ENCODE results near the gene CREB3L4.
A peak's percentile ranks its signal among the peaks of the same experiment; 100 is the strongest.
"Not testable (repeated sequence)": the region's sequence is repeated elsewhere in the genome, so short reads cannot be mapped to it uniquely, and the experiment has no call there.

Gene CREB3L4

DNA sequence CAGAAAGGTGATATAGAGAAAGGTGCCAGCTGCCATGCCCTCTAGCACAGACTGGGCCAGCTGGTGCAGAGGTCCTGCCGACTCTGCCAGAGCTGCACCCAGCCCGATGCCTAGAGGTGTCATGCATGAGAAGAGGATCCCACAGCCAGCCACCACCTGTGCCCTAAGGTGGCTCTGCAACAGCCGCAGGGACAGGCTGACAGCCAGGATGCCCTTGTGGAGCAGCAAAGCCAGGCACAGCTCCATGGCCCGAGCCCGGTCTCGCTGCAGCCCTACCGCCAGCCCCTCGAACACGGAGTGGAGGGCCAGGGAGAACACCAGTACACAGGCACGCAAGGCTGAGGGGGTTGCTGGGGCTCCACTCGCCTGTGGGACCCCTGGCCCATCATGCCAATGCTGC, 7.5 kb upstream of the CREB3L4 start:
- no peak for DNase-seq

DNA sequence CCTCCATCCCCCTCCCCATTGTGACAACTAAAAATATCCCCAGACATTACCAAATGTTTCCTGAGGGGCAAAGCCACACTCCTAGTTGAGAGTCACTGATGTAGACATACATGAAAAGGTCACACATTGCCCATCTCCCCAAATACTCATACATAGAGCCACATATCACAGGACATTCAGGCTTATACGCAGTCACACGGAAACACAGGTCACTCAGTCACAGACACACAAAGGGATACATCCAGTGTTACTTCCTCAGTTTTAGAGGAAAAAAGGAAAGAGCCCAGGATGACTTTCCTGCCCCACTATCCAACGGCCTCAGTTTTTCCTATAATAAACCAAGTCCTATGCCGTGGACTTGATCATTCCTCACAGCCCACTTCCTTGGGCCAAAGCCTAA, 6.3 kb upstream of the CREB3L4 start:
- DNase-seq, result no peak

DNA sequence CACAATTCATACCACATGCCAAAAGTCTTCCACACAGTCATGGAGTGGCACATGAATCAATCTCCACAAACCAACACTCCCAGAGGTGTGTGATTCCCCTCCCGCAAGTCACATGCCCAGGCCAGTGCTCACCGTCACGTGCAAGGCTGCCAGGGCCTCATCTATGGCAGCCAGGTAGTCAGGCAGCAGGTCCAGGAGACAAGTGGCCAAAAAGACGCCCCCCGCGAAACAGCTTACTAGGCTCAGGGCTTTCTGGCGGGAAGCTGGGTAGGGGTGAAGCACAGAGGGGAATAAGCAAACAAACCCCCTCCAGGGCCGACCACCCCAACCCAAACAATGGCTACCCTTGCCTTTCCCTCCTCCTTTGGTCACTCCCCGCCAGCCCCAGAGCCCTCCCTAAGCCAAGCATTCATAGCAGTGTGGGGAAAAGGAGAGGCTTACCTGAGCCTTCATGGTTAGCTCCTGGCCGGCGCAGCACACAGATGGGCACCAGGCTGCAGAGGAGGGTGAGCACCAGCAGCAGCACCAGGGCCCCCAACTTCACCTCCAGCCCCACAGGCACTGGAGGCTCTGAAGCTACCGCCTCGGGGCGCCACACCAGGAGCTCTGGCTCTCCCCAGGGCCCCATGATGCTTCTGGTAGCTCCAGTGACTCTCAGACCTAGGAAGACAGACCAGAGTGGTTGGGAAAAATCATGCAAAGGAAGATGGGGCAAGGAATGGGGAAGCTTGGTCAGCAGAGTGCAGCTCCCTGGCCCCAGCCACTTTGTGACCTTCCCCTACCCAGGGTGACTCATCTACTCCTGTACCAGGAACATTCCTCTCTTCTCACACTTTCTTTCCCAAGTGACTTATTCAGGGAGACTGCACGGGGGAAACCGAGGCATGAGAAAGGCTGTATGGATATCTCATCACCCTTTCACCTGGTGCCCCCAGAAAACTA, 5.3 kb upstream of the CREB3L4 start:
- DNase-seq, result no peak

DNA sequence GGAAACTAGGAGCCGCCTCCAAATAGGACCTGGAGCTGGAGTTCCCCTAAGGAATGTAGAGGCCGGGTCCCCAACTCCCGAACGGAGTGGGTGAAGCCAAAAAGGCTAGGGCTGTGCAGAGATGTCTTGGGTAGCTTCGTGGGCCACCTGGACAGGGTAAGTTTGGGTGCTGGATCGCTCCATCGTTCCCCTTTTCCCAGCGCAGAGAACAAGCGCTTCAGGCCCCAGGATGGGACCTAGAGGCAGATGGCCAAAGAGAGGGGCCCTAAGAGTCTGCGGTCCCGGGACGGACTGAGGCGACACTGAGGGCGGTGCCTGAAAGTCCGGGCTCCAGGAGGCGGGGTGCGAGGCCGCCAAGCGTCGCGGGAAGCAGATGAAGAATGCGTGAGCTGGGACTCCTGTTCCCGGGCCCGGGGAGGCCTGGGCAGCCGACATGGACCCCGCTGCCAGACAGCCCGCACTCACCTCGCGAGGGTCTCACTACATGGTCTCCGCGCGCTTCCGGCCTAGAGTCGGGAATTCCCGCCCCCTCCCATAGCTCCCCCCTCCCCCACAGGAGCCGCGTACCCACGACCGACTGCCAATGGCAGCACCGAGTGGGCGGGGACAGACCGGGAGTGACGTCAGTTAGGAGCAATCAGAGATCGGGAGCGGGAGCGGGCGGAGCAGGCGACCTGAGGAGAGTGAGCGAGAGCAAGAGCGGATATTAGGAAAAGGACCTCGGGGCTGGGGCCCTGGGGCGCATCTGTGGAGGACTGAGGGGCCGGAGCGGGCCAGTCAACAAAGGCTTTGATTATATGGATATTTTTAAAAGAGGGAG, 4.5 kb upstream of the CREB3L4 start, which contains the start of gene SLC39A1:
SLC39A1 (minus strand) TSS at position 508 of the 820 bp plus-strand sequence. CDS start 822 bp downstream, outside the sequence.
- peak; percentile 91 for DNase-seq

DNA sequence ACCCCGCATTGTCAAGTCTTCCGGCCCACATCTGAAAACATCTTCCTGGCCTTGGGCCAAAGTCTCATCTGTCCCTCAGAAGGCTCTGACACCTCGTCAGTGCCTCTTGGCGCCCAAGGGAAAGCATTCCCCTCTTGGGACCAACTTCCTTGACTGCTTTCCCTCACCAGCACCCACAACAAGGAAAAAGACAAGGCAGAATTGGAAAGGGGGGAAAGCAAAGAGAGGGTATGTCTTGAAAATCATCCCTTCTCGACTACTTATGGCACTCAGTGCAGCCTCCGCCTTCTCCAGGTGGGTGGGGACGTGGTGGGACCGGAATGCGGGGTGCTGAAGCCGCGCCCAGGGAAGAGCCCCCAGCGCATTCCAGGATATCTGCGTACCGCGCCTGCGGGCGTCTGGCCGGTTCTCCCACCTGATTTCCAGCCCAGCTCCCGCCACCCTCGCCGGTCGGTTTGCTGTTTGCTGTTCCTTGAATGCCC, 3.8 kb upstream of the CREB3L4 start:
- no peak for DNase-seq

DNA sequence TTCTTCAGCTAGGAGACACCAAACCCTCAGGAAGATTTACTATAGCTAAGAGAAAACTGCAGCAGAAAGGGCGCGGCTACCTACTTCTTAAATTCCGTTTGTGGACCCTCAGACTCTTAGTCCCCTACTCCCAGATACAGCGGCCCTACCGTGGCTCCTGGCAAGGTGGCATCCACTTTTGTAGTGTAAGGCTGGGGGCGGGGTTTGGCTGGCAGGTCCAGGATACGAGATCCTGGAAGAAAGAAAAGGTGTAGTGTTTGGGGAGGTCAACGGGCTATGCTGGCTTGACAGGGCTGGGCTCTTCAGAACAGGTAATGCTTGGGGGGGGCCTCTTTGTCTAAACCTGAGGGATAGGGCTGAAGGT, 280 bp downstream of the CREB3L4 start:
- DNase-seq, result no peak

DNA sequence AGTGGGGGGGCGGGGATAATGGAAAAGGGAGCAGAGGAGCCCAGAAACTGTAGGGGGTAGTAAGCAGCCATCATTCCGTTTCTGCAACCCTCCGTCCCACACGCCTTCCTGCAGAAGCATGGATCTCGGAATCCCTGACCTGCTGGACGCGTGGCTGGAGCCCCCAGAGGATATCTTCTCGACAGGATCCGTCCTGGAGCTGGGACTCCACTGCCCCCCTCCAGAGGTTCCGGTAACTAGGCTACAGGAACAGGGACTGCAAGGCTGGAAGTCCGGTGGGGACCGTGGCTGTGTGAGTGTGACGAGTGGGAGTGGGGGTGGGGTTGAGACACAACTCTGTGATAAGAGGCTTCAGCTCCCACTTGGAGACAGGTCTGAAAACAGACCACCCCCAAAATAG, 706 bp downstream of the CREB3L4 start:
- no peak for DNase-seq

DNA sequence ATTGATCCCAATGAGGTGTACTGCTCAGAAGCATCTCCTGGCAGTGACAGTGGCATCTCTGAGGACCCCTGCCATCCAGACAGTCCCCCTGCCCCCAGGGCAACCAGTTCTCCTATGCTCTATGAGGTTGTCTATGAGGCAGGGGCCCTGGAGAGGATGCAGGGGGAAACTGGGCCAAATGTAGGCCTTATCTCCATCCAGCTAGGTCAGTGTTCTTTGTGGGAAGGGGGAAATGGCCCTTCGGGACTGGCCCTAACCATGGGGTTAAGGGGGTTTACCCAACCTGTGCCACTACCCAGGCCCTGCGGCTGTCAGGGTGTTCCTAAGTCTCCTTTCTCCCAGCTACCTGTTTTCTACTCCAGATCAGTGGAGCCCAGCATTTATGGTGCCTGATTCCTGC, 1.3 kb downstream of the CREB3L4 start:
- DNase-seq, result no peak

DNA sequence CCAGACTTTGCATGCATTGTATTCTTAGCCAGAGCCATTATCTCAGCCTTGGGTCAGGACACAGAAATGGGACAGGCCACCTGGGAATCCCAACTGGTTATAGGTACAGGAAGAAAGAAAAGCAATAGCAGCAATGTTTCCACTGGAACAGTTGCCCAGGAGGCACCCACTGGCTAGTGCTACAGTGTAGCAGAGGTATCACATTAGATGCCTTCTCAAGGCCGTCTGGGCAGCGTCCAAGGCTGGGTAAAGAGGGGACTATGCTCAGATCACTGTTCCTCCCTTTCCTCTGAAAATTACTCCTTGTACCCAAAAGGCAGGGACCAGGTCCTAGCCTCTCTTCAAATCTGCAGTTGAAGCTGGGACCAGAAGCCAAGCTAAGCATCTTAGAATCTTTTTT, 2.6 kb downstream of the CREB3L4 start:
- no peak for DNase-seq

DNA sequence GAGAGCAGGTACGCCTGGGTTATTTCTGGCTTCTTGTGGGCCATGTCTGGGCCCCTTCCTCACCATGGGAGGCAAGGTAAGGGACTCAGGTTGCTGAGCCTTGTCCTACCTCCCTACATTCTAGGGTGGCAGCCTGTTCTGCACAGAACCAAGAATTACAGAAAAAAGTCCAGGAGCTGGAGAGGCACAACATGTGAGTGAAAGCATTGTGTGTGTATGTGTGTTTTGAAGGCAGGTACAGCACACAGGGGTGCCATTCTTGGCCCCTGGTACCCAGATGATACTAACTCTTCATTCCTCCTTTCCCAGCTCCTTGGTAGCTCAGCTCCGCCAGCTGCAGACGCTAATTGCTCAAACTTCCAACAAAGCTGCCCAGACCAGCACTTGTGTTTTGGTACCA, 5.4 kb downstream of the CREB3L4 start:
- DNase-seq, result no peak

DNA sequence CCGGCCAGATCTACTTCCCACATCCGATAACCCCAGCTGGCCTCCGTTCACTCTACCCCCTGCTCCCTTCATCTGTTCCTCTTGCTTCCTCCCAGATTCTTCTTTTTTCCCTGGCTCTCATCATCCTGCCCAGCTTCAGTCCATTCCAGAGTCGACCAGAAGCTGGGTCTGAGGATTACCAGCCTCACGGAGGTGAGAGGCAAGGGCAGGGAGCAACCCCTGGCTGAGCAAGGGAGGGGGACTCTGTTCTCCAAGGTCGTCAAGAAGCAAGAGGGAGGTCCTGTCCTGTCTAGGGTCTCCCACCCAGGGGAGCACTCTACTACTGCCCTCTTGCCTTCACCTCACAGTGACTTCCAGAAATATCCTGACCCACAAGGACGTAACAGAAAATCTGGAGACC, 5.8 kb downstream of the CREB3L4 start:
- no peak for DNase-seq

DNA sequence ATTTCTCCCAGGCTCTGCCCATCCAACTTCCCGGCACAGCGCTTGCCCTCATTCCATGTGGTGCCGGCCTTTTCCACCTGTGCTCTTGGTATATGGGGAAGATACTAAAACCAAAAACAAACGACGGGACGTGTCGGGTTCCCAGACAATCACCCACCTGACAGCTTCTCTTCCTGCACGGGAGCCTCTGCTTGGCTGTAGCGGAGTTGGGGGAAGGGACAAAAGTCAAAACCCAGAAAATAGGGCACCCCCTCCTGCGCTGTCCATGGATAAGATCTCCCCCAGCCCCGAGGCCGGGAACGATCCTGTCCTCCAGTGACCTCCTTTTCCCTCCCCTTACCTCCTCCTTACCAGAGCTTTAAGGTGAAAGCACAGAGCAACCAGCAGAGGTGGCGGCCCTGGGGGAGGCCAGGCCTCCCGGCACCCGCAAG, 9.1 kb downstream of the CREB3L4 start:
- DNase-seq, result no peak

DNA sequence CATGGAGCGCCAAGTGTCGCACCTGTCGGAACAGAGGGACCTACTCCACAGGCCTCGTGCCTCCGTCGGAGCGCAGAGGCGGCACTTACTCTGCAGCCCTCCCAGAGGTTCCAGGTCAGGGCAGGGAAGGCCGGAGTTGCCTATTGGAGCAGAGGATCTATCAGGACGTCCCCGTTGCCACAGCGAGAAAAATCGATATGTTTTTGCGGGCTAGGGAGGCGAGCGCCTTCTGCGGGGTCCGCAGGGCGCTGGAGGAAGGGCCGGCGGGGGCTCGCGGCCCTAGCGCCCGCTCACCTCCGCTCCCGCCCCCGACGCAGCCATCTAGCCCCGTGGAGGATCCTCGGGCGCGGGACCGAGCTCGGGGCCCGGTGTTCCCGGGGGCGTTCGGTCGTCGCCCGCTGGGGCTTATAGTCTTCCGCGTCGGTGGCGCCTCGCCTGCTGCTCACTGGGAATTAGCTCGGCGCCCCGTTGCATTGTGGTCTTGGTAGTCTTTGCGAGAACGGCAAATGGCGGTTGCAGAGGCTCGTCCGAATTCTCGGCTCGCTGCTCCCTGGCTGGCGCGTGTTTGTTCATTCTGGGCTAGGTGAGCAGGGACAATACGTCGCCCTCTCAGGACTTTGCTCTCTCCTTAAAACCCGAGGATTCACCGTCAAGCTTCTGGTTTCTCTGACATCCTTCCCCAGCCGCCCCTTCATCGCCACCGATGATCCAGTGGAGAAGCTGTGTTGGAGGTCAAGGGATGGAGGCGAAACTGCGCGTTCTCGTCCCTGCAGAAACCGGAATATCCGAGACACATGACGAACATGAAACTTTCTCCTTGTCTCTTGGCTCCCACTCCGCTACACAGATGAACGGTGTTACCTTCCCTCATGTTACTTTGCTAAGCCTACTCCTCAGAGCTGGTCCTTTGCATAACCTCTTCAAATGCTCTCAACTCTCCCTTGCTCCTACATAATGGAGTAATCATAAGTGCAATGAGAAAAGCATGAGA, 9.8 kb downstream of the CREB3L4 start, which contains the start of gene JTB:
JTB (minus strand) TSS at position 425 of the 991 bp plus-strand sequence; CDS start at position 3, 422 bp downstream.
- peak; percentile 78 for DNase-seq

DNA sequence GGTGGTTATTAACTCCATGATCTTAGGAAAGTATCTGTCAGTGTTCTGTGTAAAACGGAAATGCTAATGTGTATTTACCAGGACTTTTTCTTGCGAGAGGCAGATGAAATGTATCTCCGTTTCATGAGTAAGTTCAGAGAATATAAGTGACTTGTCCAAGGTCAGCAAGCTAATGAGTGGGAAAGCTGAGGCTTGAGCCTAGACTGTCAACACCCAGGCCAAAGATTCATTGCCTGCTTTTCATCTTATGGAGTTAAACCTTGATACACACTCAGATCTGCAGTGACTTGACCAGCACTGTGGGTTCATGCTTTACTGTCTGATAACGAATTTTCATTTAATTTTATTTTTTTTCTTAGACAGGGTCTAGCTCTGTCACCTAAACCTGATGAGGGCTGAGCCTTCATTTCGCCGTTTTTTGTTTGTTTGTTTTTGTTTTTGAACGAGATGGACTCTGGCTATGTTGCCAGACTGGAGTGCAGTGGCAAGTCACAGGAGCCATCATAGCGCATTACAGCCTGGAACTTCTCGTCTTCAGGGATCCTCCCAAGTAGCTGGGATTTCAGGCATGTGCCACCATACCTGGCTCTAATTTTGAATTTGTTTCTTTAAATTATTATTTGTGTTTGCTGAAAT, 10.7 kb downstream of the CREB3L4 start:
- DNase-seq, result no peak

DNA sequence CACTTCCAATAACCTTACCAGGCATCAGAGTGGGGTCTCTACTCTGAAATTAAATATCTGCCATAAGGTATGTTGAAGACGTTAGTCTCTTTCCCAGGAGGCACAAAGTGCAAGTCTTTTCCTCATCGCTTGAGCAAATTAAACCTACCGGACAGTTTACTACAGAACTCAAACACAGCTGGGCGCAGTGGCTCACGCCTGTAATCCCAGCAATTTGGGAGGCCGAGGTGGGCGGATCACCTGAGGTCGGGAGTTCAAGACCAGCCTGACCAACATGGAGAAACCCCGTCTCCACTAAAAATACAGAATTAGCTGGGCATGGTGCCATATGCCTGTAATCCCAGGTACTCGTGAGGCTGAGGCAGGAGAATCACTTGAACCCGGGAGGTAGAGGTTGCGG, 11.4 kb downstream of the CREB3L4 start:
- DNase-seq, result not testable (repeated sequence)

DNA sequence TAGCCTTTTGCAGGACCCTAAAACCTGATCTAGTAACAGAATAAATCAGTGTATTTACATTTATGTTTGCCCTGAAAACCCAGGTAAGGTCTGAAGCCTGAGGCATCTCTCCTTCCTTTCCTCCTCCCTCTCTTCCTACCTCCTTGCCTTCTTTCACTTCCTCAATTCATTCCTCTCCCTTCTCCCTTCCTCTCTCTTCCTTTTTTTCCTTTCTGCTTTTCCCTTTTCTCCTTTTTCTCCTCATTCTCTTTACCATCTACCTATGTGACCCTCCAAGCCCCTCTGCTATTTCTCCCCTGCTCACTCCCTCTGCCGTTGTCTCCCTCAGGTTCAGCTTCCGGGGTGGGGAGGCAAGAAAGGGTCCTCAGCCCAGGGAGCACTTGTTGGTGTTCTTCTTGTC, 14.0 kb downstream of the CREB3L4 start:
- not testable (repeated sequence) for DNase-seq

DNA sequence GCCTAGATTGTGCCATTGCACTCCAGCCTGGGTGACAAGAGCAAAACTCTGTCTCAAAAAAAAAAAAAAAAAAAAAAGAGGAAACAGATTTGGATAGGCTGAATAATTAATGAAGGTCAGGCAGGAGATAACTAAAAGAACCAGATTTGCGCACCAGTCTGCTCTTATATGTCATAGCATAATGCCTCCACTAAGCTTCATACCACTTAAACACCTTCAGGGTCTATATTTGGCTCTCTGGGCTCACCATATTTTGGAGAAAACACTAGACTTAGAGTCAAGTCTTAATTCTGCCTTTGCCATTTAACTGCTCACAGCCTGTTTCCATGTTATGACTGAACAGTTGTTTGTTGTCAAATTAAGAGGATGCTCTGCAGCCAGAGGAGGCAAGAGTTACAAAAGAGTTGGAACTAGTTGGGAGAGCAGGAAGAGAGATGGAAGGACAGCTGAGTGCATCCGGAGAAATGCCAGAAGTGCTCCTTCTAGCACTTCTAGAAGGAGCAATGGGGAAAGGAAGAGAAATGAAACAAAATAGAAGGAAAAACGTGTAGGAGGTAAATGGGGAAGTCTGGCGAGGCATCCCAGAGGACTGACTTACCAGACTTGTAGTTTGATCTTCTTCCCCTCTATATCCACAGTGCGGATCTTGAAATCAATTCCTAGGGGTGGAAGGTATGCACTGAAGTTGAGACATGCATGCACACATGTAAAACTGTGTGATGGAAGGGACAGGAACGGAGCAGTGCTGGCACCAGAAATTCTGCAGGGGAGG, 16.6 kb downstream of the CREB3L4 start:
- DNase-seq, result no peak

DNA sequence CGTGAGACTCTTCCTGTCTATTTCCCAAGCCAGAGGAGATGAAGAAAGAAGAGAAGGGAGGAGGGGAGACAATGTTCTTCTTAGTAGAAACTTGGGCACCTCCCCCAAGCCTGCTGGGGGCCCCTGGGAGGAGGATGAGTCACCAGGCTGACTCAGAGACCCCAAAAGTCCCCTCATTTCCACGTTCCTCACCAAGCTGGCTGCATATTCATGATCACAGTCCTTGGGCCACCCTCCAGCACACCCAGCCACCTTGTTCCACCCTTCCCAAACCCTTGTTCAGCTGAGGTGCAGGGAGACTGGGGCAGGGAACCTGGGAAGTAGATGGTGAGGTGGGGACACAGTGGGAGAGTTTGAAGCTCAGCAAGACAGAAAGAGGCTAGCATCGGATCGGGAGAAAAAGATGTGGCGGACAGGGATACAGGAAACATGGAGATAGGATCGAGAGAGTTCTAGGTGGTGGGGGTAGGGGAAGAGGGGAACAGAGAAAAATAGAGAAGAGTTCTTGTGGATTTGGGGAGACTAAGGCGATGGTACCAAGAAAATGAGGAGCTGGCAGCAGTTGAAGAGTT, 17.7 kb downstream of the CREB3L4 start:
- DNase-seq, result no peak

DNA sequence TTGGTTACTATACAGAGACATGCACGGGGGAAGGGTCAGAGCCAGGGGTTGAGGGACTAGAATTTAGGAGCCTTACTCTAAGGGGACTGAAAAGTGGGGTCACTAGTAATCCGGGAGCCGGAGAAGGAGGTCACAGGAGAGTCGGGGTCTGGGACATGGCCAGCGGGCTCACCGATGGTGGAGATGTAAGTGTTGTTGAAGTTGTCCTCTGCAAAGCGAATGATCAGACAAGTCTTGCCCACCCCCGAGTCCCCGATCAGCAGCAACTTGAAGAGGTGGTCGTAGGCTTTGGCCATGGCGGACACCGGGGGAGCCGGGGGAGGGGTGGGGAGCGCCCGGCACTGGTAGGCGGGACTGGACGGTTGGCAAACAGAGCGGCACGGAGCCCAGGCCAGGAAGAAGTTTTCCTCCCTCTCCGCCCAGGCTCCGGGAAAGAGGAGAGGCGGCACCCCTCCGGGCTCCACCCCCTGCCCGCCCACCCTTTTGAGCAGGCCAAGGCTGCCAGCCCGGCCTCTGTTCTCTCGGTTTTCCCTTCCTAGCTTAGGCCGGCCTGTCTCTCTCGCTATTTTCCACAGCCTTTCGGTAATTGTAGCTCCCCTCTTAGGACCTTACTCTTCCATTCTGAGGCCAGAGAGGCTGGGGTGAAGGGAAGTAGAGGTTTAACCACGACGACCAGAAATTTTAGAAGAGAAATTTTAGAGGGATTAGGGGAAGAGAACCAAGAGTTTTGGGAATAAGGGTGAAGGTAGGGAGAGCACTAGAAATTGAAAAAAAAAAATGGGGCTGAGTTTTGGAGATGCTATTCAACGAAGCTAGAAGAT, 18.4 kb downstream of the CREB3L4 start, which contains the start of gene RAB13:
RAB13 (minus strand) TSS at position 399 of the 821 bp plus-strand sequence; CDS start at position 296, 103 bp downstream.
- no peak for DNase-seq

All from activated CD4-positive, CD25-positive, alpha-beta regulatory T cell treated with anti-CD3 and anti-CD28 coated beads, Interleukin-2, amount 50 U/mL, for 72 hours (primary cell).